Chondrocyte (in vitro differentiated cells): ENCODE measurements around the gene LAMB3. TPM values are rescaled to one million over a fixed set of nuclear protein-coding genes. Genes with fewer than 3 reads are reported as not detected.

Experiments used
- DNase-seq: peaks from one replicate; pipeline ENCODE4 v3.0.0; 2021; ENCODE audit warnings: mixed read lengths, low spot score
- H3K27ac Mint-ChIP-seq: one replicate; pipeline ENCODE4 v1.8.0; 2021; ENCODE audit warnings: mild to moderate bottlenecking, moderate library complexity, mixed read lengths; ENCODE audit not compliant: unreplicated experiment
- H3K27me3 Mint-ChIP-seq: 2 replicates; pipeline ENCODE4 v1.8.0; 2021; ENCODE audit warnings: low read depth, mixed read lengths
- H3K36me3 Mint-ChIP-seq: 2 replicates; pipeline ENCODE4 v1.8.0; 2021; ENCODE audit warnings: low read depth, mixed read lengths
- H3K4me1 Mint-ChIP-seq: 2 replicates; pipeline ENCODE4 v1.8.0; 2021; ENCODE audit warnings: low read depth, mild to moderate bottlenecking, mixed read lengths
- H3K4me3 Mint-ChIP-seq: one replicate; pipeline ENCODE4 v1.8.0; 2021; ENCODE audit warnings: mild to moderate bottlenecking, moderate library complexity, mixed read lengths; ENCODE audit not compliant: unreplicated experiment
- H3K9me3 Mint-ChIP-seq: 2 replicates; pipeline ENCODE4 v1.8.0; 2021; ENCODE audit warnings: low read depth, mixed read lengths
- total RNA-seq: library from RNA; stranded (reverse); gene quantifications from 3 replicates; pipeline ENCODE4 v1.2.1, GENCODE V29; 2021
- TF ChIP-seq, protein P1 (sequence below): fragments of 200-600 bp; sonication (generic); IDR thresholded peaks from 2 replicates; pipeline ENCODE4 v1.5.0; 2021; ENCODE audit warnings: antibody characterized with exemption, mild to moderate bottlenecking, moderate library complexity

The LAMB3 gene
- total RNA-seq, 1 donor from 2014 or later: 6.3 TPM

GRCh38 chr1:209619696-209620486 is 32.3 kb downstream of the LAMB3 start:
- Mint-ChIP-seq H3K36me3 (peaks cover 5% of the 10 kb centered on the region), H3K4me1 (peaks cover 20% of the 10 kb centered on the region)

GRCh38 chr1:209618756-209619420 is 33.3 kb downstream of the LAMB3 start:
- H3K36me3 Mint-ChIP-seq: peaks cover 5% of the 10 kb centered on the region
- no peak for DNase-seq
- no peaks in the 10 kb centered on the region for H3K9me3 Mint-ChIP-seq
- H3K4me1 Mint-ChIP-seq: peaks cover 17% of the 10 kb centered on the region
- peaks cover 2% of the 10 kb centered on the region for H3K27me3 Mint-ChIP-seq
- no peak overlapping the region for H3K27ac Mint-ChIP-seq
- H3K4me3 Mint-ChIP-seq: no peak overlapping the region
- TF ChIP-seq, protein P1, sequence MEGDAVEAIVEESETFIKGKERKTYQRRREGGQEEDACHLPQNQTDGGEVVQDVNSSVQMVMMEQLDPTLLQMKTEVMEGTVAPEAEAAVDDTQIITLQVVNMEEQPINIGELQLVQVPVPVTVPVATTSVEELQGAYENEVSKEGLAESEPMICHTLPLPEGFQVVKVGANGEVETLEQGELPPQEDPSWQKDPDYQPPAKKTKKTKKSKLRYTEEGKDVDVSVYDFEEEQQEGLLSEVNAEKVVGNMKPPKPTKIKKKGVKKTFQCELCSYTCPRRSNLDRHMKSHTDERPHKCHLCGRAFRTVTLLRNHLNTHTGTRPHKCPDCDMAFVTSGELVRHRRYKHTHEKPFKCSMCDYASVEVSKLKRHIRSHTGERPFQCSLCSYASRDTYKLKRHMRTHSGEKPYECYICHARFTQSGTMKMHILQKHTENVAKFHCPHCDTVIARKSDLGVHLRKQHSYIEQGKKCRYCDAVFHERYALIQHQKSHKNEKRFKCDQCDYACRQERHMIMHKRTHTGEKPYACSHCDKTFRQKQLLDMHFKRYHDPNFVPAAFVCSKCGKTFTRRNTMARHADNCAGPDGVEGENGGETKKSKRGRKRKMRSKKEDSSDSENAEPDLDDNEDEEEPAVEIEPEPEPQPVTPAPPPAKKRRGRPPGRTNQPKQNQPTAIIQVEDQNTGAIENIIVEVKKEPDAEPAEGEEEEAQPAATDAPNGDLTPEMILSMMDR: no peak

More at GRCh38 chr1:209619696-209620486, 32.3 kb downstream of the LAMB3 start:
- Mint-ChIP-seq H3K4me3 (no peak overlapping the region), H3K27ac (no peak overlapping the region), H3K9me3 (no peaks in the 10 kb centered on the region), H3K27me3 (no peaks in the 10 kb centered on the region)
- no peak for DNase-seq
- TF ChIP-seq, protein P1: no peak

DNA sequence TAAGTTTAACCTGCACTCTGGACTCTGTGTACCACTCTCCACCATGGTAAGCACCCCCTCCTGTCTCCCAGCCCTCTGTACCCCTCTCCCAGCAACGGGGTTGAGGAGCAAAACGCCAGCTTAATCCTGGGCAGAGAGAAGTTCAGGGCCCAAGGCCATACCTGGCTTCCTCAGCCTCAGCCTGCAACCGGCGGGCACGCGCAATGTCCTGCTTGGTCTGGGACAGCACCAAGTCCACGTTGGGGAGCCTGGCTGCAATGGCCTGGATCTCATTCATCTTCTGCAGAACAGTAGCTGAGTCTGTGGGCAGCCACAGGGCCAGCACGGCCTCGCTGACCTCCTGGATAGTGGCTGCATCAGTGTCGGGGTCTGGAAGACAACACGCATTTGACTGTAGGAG is 33.9 kb downstream of the LAMB3 start:
- no peak overlapping the region for H3K27ac Mint-ChIP-seq
- H3K4me3 Mint-ChIP-seq: no peak overlapping the region
- no peak for DNase-seq
- H3K36me3 Mint-ChIP-seq: peaks cover 5% of the 10 kb centered on the region
- H3K4me1 Mint-ChIP-seq: peaks cover 17% of the 10 kb centered on the region
- no peaks in the 10 kb centered on the region for H3K9me3 Mint-ChIP-seq
- TF ChIP-seq, protein P1: no peak
- H3K27me3 Mint-ChIP-seq: peaks cover 7% of the 10 kb centered on the region

DNA sequence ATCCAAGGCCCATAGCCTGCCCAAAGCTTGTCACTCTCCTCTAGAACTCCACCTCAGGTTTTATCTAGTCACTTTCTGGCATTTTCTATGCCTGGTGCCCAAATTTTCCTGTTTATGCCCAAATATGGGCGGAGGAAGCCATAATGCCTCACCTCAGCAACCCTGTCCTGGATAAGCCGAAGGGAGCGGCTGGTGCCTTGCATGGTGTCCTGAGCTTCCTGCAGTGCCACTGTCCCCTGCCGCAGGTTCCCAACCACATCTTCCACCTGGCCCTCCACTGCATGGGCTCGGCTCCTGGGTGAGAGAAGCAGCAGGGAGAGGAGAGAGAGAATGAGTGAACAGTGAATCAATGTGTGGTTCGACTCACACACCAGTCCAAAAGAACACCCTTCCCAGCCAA is 34.5 kb downstream of the LAMB3 start:
- H3K4me1 Mint-ChIP-seq: peaks cover 17% of the 10 kb centered on the region
- peaks cover 7% of the 10 kb centered on the region for H3K27me3 Mint-ChIP-seq
- H3K27ac Mint-ChIP-seq: no peak overlapping the region
- TF ChIP-seq, protein P1: no peak
- H3K4me3 Mint-ChIP-seq: no peak overlapping the region
- no peak for DNase-seq
- H3K9me3 Mint-ChIP-seq: no peaks in the 10 kb centered on the region
- peaks cover 5% of the 10 kb centered on the region for H3K36me3 Mint-ChIP-seq

DNA sequence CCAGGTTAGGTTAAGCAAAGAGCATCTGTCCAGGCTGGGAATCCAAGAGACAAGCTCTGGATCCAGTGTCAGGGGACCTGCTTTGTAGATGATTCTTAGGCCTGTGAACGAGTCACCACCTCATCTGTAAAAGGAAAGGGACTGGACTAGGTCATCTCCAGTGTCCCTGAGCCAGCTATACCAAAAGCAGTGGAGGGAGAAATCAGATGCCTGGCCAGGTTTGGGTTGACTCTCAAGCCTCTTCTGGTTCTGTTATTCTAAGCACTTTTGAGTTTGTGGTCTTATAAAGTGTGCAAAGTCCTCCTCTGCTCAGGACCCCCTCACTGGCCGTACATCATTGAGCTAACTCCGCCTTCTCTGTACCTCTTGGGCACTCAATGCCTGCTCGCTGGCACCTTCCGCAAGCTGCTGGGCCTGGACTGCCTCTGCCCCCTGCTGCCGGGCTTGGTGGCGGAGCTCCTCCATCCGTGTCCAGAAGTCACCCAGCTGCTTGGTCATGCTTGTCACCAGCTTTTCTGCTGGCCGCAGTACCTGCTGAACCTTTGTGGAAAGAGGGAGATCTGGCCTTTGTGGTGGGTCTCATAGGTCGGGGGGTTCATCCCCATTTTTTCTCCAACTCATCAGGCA is 35.1 kb downstream of the LAMB3 start:
- TF ChIP-seq, protein P1: no peak
- H3K27me3 Mint-ChIP-seq: peaks cover 7% of the 10 kb centered on the region
- H3K27ac Mint-ChIP-seq: no peak overlapping the region
- no peak overlapping the region for H3K4me3 Mint-ChIP-seq
- H3K36me3 Mint-ChIP-seq: peaks cover 5% of the 10 kb centered on the region
- peaks cover 17% of the 10 kb centered on the region for H3K4me1 Mint-ChIP-seq
- no peak for DNase-seq
- H3K9me3 Mint-ChIP-seq: no peaks in the 10 kb centered on the region
